Measurements from ENCODE around the gene APOBEC3F. TPM values are rescaled to one million over a fixed set of nuclear protein-coding genes. Genes with fewer than 3 reads are reported as not detected.
"Not testable (repeated sequence)": the region's sequence is repeated elsewhere in the genome, so short reads cannot be mapped to it uniquely, and the experiment has no call there.

The APOBEC3F gene
- total RNA-seq, 1 donor from 2014 or later: 0.82 TPM

DNA sequence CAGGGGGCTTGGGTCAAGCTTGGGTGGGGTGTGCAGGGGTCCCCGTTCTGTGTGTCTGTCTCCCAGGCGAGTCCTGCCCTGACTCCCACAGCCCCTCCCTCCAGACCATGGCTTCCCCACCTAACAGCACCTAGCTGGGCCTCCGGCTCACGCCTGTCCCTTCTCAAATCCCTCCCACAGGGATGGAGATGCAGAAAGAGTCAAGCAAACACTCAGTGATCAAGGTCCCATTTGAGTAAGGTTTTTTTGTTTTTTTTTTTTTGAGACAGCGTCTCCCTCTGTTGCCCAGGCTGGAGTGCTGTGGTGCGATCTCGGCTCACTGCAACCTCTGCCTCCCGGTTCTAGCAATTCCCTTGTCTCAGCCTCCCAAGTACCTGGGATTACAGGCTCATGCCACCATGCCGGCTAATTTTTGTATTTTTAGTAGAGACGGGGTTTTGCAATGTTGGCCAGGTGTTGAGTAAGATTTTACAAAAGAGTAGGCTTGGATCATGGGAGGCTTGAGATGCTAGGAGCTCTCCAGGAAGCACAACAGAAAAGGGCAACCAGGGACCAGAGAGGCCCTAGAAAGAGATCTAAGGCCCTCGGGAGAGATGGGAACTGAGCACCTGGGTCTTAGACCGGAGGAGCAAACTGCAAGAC is 14.0 kb upstream of the APOBEC3F start:
- DNase-seq (ENCODE audit: low spot score in 2 of 2): no peak
- FAIRE-seq: no peak

GRCh38 chr22:39027717-39028116 is 12.9 kb upstream of the APOBEC3F start:
- FAIRE-seq (no peak), DNase-seq (ENCODE audit: low spot score in 2 of 2) (no peak)

DNA sequence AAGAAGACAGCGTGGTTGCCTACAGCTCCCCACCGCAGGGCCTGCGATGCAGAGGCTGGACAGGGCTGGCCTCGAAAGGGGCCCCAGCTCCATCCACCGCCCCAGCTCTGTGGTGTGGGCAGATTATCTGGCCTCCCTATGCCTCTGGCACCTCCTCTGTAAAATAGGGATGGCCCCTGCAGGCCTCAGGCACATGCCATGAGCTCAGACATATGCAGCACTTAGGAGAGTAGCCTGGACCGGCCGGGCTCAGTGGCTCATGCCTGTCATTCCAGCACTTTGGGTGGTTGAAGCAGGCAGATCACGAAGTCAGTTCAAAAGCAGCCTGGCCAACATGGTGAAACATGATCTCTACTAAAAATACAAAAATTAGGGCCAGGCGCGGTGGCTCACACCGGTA is 12.4 kb upstream of the APOBEC3F start:
- FAIRE-seq (no peak), DNase-seq (ENCODE audit: low spot score in 2 of 2) (no peak)

- DNase-seq (ENCODE audit: low spot score in 2 of 2) (no peak), FAIRE-seq (no peak)
These were observed 11.4 kb upstream of the APOBEC3F start for GRCh38 chr22:39029227-39029626.

GRCh38 chr22:39030705-39031104 is 10.0 kb upstream of the APOBEC3F start:
- DNase-seq (ENCODE audit: low spot score in 2 of 2) (no peak), FAIRE-seq (no peak)

GRCh38 chr22:39031434-39032295 is 9.0 kb upstream of the APOBEC3F start:
- DNase-seq (ENCODE audit: low spot score in 2 of 2); FAIRE-seq: not testable (repeated sequence)

- not testable (repeated sequence) for DNase-seq (ENCODE audit: low spot score in 2 of 2); FAIRE-seq
These were observed 3.6 kb upstream of the APOBEC3F start for GRCh38 chr22:39037071-39037470.

GRCh38 chr22:39039306-39040126 is 1.1 kb upstream of the APOBEC3F start:
- no peak for DNase-seq (ENCODE audit: low spot score in 2 of 2)
- no peak for FAIRE-seq

- not testable (repeated sequence) for FAIRE-seq; DNase-seq (ENCODE audit: low spot score in 2 of 2)
These were observed 518 bp upstream of the APOBEC3F start for GRCh38 chr22:39040155-39040537.

DNA sequence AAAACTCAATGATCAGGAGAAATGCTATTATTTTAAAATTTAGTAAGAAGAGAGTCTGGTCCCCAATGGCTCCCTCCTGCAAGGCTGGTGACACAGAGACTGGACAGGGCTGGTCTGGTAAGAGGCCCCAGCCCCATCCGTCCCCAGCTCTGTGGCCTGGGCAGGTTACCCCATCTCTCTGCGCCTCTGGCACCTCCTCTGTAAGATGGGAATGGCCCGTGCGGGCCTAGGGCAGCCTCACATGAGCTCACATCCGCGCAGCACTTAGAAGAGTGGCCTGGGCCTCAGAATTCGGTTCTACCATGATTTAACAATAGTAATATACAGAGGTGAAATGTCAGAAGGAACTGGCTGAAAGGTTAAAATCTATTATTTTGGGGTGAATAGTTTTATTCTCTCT is 1.2 kb downstream of the APOBEC3F start:
- DNase-seq (ENCODE audit: low spot score in 2 of 2) (no peak), FAIRE-seq (no peak)

GRCh38 chr22:39043063-39043462 is 2.4 kb downstream of the APOBEC3F start:
- not testable (repeated sequence) for DNase-seq (ENCODE audit: low spot score in 2 of 2); FAIRE-seq

DNA sequence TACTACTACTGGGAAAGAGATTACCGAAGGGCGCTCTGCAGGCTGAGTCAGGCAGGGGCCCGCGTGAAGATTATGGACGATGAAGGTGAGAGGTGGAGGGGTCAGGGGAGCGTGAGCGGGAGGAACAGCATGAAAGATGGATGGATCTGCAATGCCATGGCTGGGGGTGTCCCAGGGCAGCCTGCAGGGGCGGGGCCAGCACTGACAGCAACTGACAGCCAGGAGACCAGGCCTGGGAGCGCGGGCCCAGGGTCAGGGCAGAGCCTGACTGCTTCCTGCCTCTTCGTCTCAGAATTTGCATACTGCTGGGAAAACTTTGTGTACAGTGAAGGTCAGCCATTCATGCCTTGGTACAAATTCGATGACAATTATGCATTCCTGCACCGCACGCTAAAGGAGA is 4.5 kb downstream of the APOBEC3F start:
- not testable (repeated sequence) for DNase-seq (ENCODE audit: low spot score in 2 of 2); FAIRE-seq

DNA sequence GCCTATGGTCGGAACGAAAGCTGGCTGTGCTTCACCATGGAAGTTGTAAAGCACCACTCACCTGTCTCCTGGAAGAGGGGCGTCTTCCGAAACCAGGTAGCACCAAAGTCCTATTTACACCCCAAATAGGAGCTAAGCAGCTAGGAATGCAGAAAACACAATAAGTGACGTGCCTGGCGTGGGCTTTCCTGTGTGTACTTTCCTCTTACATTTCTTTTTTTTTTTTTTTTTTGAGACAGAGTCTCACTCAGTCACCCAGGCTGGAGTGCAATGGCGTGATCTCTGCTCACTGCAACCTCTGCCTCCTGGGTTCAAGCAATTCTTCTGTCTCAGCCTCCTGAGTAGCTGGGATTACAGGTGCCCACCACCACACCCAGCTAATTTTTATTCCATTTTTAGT is 8.8 kb downstream of the APOBEC3F start:
- not testable (repeated sequence) for FAIRE-seq; DNase-seq (ENCODE audit: low spot score in 2 of 2)

GRCh38 chr22:39051844-39052495 is 11.3 kb downstream of the APOBEC3F start:
- not testable (repeated sequence) for DNase-seq (ENCODE audit: low spot score in 2 of 2); FAIRE-seq

DNA sequence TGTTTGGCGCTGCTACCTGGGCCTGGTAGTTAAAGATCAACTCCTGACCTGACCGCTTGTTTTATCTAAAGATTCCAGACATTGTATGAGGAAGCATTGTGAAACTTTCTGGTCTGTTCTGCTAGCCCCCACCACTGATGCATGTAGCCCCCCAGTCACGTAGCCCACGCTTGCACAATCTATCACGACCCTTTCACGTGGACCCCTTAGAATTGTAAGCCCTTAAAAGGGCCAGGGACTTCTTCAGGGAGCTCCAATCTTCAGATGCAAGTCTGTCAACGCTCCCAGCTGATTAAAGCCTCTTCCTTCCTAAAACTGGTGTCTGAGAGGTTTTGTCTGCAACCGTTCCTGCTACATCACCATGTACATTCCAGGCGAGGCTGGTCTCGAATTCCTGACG is 15.0 kb downstream of the APOBEC3F start:
- no peak for FAIRE-seq

GRCh38 chr22:39061290-39061689 is 20.6 kb downstream of the APOBEC3F start:
- not testable (repeated sequence) for DNase-seq (ENCODE audit: low spot score in 2 of 2); FAIRE-seq

More for the DNA sequence above, 15.0 kb downstream of the APOBEC3F start:
- no peak for DNase-seq (ENCODE audit: low spot score in 2 of 2)

DNA sequence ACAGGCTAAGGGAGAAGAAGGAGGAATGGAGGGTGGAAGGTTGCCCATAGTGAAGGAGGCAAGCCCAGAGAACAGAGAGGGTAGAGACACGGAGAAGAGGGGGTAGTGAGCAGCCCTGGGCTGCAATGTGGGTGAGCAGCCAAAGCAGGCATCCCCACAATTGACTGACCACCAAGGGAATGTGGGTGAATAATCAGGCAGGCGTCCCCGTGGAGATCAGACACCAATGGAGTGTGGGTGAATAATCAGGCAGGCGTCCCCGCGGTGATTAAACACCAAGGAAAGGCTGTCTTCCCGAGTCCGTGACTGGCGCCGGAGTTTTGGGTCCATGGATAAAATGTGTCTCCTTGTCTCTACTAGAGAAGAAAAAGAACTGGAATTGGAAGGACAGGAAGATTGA is 21.3 kb downstream of the APOBEC3F start:
- not testable (repeated sequence) for FAIRE-seq; DNase-seq (ENCODE audit: low spot score in 2 of 2)

DNA sequence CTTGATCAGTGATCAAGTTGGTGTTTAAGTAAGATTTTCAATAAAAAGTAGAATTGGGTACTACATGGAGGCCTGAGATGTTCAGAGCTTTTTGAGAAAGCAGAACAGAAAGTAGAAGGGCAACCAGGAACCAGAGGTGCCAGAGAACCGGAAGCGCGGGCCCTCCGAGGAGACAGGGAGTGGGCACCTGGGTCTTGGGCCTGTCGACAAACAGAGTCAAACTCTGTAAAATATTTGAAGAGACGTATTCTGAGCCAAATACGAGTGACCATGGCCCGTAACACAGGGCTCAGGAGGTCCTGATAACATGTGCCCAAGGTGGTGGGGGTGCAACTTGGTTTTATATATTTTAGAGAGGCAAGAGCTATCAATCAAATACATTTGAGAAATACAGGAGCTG is 23.2 kb downstream of the APOBEC3F start:
- DNase-seq (ENCODE audit: low spot score in 2 of 2); FAIRE-seq: not testable (repeated sequence)

DNA sequence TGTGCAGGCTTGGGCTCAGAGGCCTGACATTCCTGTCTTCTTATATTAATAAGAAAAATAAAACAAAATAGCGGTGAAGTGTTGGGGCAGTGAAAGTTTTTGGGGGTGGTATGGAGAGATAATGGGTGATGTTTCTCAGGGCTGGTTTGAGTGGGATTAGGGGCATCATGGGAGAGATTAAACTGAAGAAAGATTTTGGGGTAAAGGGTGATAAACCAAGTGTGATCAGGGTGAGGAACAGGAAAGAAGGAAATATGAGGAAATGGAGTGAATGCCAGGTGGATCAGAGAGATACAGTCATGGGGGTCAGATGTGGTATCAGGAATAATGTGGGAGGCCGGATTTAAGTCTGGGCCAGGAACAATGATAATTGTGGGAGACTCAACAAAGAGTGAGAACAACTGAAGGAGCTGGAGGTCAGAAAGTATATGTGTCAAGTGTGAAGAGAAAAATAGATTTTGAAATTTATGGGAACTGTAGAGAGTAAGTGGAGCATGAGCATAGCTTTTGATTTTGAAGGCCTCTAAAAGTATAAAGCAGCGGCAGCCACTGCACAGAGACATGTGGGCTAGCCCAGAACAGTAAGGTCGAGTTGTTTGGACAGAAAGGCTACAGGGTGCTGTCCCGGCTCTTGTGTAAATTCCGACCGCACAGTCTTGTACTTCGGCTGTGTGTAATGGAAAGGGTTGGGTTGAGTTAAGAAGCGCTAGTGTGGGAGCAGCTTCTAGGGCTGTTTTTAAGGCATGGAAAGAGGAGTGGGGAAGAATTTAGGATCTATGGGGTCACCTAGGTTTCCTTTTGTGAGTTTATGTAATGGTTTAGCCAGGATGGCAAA is 26.0 kb downstream of the APOBEC3F start:
- FAIRE-seq; DNase-seq (ENCODE audit: low spot score in 2 of 2): not testable (repeated sequence)

Measured in frontal cortex (tissue), 4 donors.